HG03066 (cell line): ENCODE measurements around the gene HCN4.

Experiments used
- ATAC-seq: cut with Tn5 transposase; IDR thresholded peaks from one replicate; pipeline ENCODE4 v1.9.1; 2021; ENCODE audit warnings: low read depth; ENCODE audit not compliant: unreplicated experiment

HCN4 gene

GRCh38 chr15:73328981-73329380, 39.8 kb downstream of the HCN4 start:
- no peak for ATAC-seq

GRCh38 chr15:73328149-73328820, 40.5 kb downstream of the HCN4 start:
- no peak for ATAC-seq

- no peak for ATAC-seq
Observed at GRCh38 chr15:73326157-73326556, 42.6 kb downstream of the HCN4 start.

GRCh38 chr15:73325191-73325861, 43.4 kb downstream of the HCN4 start:
- no peak for ATAC-seq

- ATAC-seq, result no peak
Observed at GRCh38 chr15:73324496-73325170, 44.1 kb downstream of the HCN4 start.

GRCh38 chr15:73323956-73324355, 44.8 kb downstream of the HCN4 start:
- ATAC-seq, result no peak

GRCh38 chr15:73323374-73323955, 45.3 kb downstream of the HCN4 start:
- no peak for ATAC-seq

GRCh38 chr15:73322665-73323373, 45.9 kb downstream of the HCN4 start:
- no peak for ATAC-seq

- ATAC-seq, result no peak
Observed at GRCh38 chr15:73321496-73322450, 47.0 kb downstream of the HCN4 start.

GRCh38 chr15:73320619-73321180, 48.1 kb downstream of the HCN4 start:
- ATAC-seq, result no peak

- ATAC-seq, result no peak
Observed at GRCh38 chr15:73319460-73320245, 49.1 kb downstream of the HCN4 start.

GRCh38 chr15:73318463-73319351, 50.1 kb downstream of the HCN4 start:
- no peak for ATAC-seq

- no peak for ATAC-seq
Observed at GRCh38 chr15:73317651-73318462, 50.9 kb downstream of the HCN4 start.

GRCh38 chr15:73313861-73314260, 54.9 kb downstream of the HCN4 start:
- no peak for ATAC-seq

- ATAC-seq, result no peak
Observed at GRCh38 chr15:73308305-73308704, 60.5 kb downstream of the HCN4 start.

- no peak for ATAC-seq
Observed at GRCh38 chr15:73305331-73306211, 63.2 kb downstream of the HCN4 start.
